Measurements from ENCODE around the gene CDHR2. TPM values are rescaled to one million over a fixed set of nuclear protein-coding genes. Genes with fewer than 3 reads are reported as not detected.

CDHR2 gene
- total RNA-seq, 1 donor, result not detected

- DNase-seq (ENCODE audit: low read depth), result no peak
- TF ChIP-seq CTCF (IDR thresholded peaks at IDR 0.05; ENCODE audit: insufficient read depth, low read length), result no peak
- H3K4me3 ChIP-seq (ENCODE audit: low read depth, low read length), result no peak overlapping the region
These were observed 34.7 kb upstream of the CDHR2 start for GRCh38 chr5:176514244-176514950.

GRCh38 chr5:176515396-176515795, 33.7 kb upstream of the CDHR2 start:
- no peak for DNase-seq (ENCODE audit: low read depth)
- no peak overlapping the region for H3K4me3 ChIP-seq (ENCODE audit: low read depth, low read length)
- no peak for TF ChIP-seq CTCF (IDR thresholded peaks at IDR 0.05; ENCODE audit: insufficient read depth, low read length)

- DNase-seq (ENCODE audit: low read depth), result no peak
- TF ChIP-seq CTCF (IDR thresholded peaks at IDR 0.05; ENCODE audit: insufficient read depth, low read length), result no peak
- no peak overlapping the region for H3K4me3 ChIP-seq (ENCODE audit: low read depth, low read length)
These were observed 32.0 kb upstream of the CDHR2 start for GRCh38 chr5:176517053-176517661.

- DNase-seq (ENCODE audit: low read depth), result no peak
- no peak overlapping the region for H3K4me3 ChIP-seq (ENCODE audit: low read depth, low read length)
- TF ChIP-seq CTCF (IDR thresholded peaks at IDR 0.05; ENCODE audit: insufficient read depth, low read length), result no peak
These were observed 29.1 kb upstream of the CDHR2 start for GRCh38 chr5:176519810-176520720.

DNA sequence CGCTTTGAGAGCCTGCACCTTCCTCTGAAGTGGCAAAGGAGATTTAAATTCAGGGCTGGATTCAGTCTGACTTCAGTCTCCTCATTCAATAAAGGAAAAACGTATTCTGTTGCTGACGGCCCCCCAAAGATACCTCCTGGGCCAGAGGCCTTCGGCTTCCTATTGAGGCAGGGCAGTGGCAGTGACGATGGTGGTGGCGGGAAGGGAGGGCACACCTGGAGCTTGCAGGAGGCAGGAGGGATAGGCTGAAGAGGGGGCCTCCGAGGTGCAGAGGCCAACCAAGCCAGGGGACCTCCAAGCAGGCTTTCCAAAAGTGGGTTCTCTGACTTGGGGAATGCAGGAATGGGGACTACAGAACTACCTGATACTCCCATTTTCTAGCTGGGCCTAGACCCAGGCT, 27.9 kb upstream of the CDHR2 start:
- H3K4me3 ChIP-seq (ENCODE audit: low read depth, low read length), result no peak overlapping the region
- no peak for DNase-seq (ENCODE audit: low read depth)
- TF ChIP-seq CTCF (IDR thresholded peaks at IDR 0.05; ENCODE audit: insufficient read depth, low read length), result no peak

DNA sequence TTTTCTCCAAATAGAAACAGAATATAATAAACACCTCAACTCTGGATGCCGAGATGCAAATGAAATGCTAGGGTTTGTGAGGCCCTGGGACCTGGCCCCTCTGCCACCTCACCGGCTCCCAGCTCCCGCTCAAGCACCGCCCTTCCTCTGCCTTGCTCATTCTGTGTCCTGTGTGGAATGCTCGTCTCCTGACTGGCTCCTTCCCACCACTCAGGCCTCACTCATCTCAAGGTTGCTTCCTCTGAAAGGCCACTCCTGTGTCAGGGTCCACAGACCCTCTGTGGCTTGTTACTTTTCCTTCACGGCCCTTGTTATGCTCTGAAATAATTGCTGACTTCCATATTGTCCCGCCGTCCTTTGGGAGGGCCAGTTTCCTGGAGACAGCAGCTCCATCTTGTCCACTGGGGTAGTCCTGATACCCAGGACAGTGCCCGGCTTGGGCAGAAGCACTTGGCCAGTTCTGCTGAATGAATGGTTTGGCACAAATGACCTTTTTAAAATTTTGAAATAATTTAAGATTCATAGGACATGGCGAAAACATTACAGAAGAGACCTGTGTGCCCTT, 27.4 kb upstream of the CDHR2 start:
- TF ChIP-seq CTCF (IDR thresholded peaks at IDR 0.05; ENCODE audit: insufficient read depth, low read length), result no peak
- DNase-seq (ENCODE audit: low read depth), result no peak
- H3K4me3 ChIP-seq (ENCODE audit: low read depth, low read length), result no peak overlapping the region

All from fibroblast of the aortic adventitia (primary cell).